ENCODE measurements around the gene RCL1. TPM values are rescaled to one million over a fixed set of nuclear protein-coding genes. Genes with fewer than 3 reads are reported as not detected.

Gene RCL1
- total and polyA plus RNA-seq, 2 donors (not counting 3 experiments of a cell fraction or from before 2014, with no cell fraction given): 12.9 to 13.2 TPM

GRCh38 chr9:4861145-4861544, 68.4 kb downstream of the RCL1 start:
- Histone ChIP-seq H3K9ac (replicated peaks; ENCODE audit: extremely low read depth, insufficient read depth, low read length) (no peak overlapping the region), H3K4me3 (replicated peaks in 1 of 3; ENCODE audit: insufficient read depth in 1 of 3, low read depth in 1 of 3, low read length in 3 of 3) (no peak overlapping the region), H2AFZ (ENCODE audit: low read depth, low read length) (no peak overlapping the region), H3K4me2 (ENCODE audit: insufficient read depth, low read length) (no peak overlapping the region), H3K36me3 (ENCODE audit: control insufficient read depth in 2 of 2, extremely low read depth in 1 of 2, insufficient read depth in 2 of 2, low read length in 2 of 2) (peaks cover 2% of the 10 kb centered on the region in 2 experiments), H3K27ac (ENCODE audit: insufficient read depth, low read depth, low read length) (no peak overlapping the region), H4K20me1 (replicated peaks; ENCODE audit: control insufficient read depth, extremely low read depth, insufficient read depth, low read length) (peaks cover 2% of the 10 kb centered on the region), H3K9me3 (replicated peaks; ENCODE audit: control insufficient read depth, insufficient read depth, low read length) (no peaks in the 10 kb centered on the region), H3K4me1 (ENCODE audit: control insufficient read depth, extremely low read depth, insufficient read depth, low read length) (no peaks in the 10 kb centered on the region), H3K79me2 (ENCODE audit: control insufficient read depth, insufficient read depth, low read length) (no peaks in the 10 kb centered on the region), H3K9me1 (replicated peaks; ENCODE audit: control insufficient read depth, extremely low read depth, insufficient read depth, low read length) (no peaks in the 10 kb centered on the region), H3K27me3 (ENCODE audit: control insufficient read depth in 2 of 2, insufficient read depth in 2 of 2, low read length in 2 of 2) (no peaks in the 10 kb centered on the region)
- POLR2A ChIA-PET: no interaction called here
- intact Hi-C loops (cut with micrococcal nuclease): no loop called here
- DNase-seq (ENCODE audit: low read depth, low spot score) (no peak), FAIRE-seq (no peak)
- BruUV-seq (replicated peaks): no TSS peak
- TF ChIP-seq JUN (IDR thresholded peaks at IDR 0.05; ENCODE audit: borderline replicate concordance, insufficient read depth, insufficient read length, low read depth) (no peak), GATA2 (IDR thresholded peaks at IDR 0.05; ENCODE audit: insufficient read depth, insufficient read length, low read depth, low read length) (no peak), FOS (IDR thresholded peaks at IDR 0.05; ENCODE audit: borderline replicate concordance, insufficient read depth, low read length) (no peak)
- dilution Hi-C loops (cut with MboI; ENCODE audit: extremely low pct_ligation_motif_present, low sequenced_read_pairs): no loop called here
- CTCF ChIA-PET: interaction anchor here (0.7 to 1.0 kb wide), 2 partner anchors 9 to 11 kb away, joined by 3 read pairs; no protein-coding TSS in a partner anchor

GRCh38 chr9:4861736-4862451, 69.2 kb downstream of the RCL1 start:
- Histone ChIP-seq H3K4me2 (ENCODE audit: insufficient read depth, low read length) (no peak overlapping the region), H3K4me1 (ENCODE audit: control insufficient read depth, extremely low read depth, insufficient read depth, low read length) (peaks cover 6% of the 10 kb centered on the region), H3K9ac (replicated peaks; ENCODE audit: extremely low read depth, insufficient read depth, low read length) (no peak overlapping the region), H3K36me3 (ENCODE audit: control insufficient read depth in 2 of 2, extremely low read depth in 1 of 2, insufficient read depth in 2 of 2, low read length in 2 of 2) (peaks cover 2% of the 10 kb centered on the region in 2 experiments), H3K9me3 (replicated peaks; ENCODE audit: control insufficient read depth, insufficient read depth, low read length) (no peaks in the 10 kb centered on the region), H2AFZ (ENCODE audit: low read depth, low read length) (no peak overlapping the region), H3K79me2 (ENCODE audit: control insufficient read depth, insufficient read depth, low read length) (no peaks in the 10 kb centered on the region), H4K20me1 (replicated peaks; ENCODE audit: control insufficient read depth, extremely low read depth, insufficient read depth, low read length) (peaks cover 2% of the 10 kb centered on the region), H3K9me1 (replicated peaks; ENCODE audit: control insufficient read depth, extremely low read depth, insufficient read depth, low read length) (no peaks in the 10 kb centered on the region), H3K4me3 (replicated peaks in 1 of 3; ENCODE audit: insufficient read depth in 1 of 3, low read depth in 1 of 3, low read length in 3 of 3) (no peak overlapping the region), H3K27me3 (ENCODE audit: control insufficient read depth in 2 of 2, insufficient read depth in 2 of 2, low read length in 2 of 2) (no peaks in the 10 kb centered on the region), H3K27ac (ENCODE audit: insufficient read depth, low read depth, low read length) (no peak overlapping the region)
- FAIRE-seq (no peak), DNase-seq (ENCODE audit: low read depth, low spot score) (no peak)
- ChIA-PET CTCF (interaction anchor here (0.7 to 1.4 kb wide), 2 partner anchors 8 to 13 kb away, joined by 3 read pairs; no protein-coding TSS in a partner anchor), POLR2A (no interaction called here)
- TF ChIP-seq CTCF (IDR thresholded peaks at IDR 0.05; ENCODE audit: extremely low read depth in 1 of 2, insufficient read depth in 1 of 2, low read depth in 1 of 2, low read length in 2 of 2) (no peak), EZH2 (IDR thresholded peaks at IDR 0.05; ENCODE audit: borderline replicate concordance, low read depth, low read length, severe bottlenecking) (no peak), JUN (IDR thresholded peaks at IDR 0.05; ENCODE audit: borderline replicate concordance, insufficient read depth, insufficient read length, low read depth) (no peak), MYC (IDR thresholded peaks at IDR 0.05; ENCODE audit: low read depth, low read length) (no peak), MAX (IDR thresholded peaks at IDR 0.05; ENCODE audit: insufficient read depth, insufficient read length) (no peak), POLR2A (IDR thresholded peaks at IDR 0.05; ENCODE audit: low read depth, low read length) (no peak), FOS (IDR thresholded peaks at IDR 0.05; ENCODE audit: borderline replicate concordance, insufficient read depth, low read length) (no peak), GATA2 (IDR thresholded peaks at IDR 0.05; ENCODE audit: insufficient read depth, insufficient read length, low read depth, low read length) (no peak), POLR2AphosphoS5 (IDR thresholded peaks at IDR 0.05; ENCODE audit: insufficient read depth, low read depth, low read length) (no peak)
- dilution Hi-C loops (cut with MboI; ENCODE audit: extremely low pct_ligation_motif_present, low sequenced_read_pairs): no loop called here
- no TSS peak for BruUV-seq (replicated peaks)
- intact Hi-C loops (cut with micrococcal nuclease): no loop called here

Data from endothelial cell of umbilical vein (primary cell).